NCI-H1694 treated with DMSO at 0.1 percent for 48 hours (cell line): Measurements from ENCODE around the gene MDH1B.
"Not testable (repeated sequence)": the region's sequence is repeated elsewhere in the genome, so short reads cannot be mapped to it uniquely, and the experiment has no call there.

Experiments used
- DNase-seq: peaks from one replicate; lab custom pipeline; 2025; lab: John Stamatoyannopoulos, UW

The MDH1B gene

DNA sequence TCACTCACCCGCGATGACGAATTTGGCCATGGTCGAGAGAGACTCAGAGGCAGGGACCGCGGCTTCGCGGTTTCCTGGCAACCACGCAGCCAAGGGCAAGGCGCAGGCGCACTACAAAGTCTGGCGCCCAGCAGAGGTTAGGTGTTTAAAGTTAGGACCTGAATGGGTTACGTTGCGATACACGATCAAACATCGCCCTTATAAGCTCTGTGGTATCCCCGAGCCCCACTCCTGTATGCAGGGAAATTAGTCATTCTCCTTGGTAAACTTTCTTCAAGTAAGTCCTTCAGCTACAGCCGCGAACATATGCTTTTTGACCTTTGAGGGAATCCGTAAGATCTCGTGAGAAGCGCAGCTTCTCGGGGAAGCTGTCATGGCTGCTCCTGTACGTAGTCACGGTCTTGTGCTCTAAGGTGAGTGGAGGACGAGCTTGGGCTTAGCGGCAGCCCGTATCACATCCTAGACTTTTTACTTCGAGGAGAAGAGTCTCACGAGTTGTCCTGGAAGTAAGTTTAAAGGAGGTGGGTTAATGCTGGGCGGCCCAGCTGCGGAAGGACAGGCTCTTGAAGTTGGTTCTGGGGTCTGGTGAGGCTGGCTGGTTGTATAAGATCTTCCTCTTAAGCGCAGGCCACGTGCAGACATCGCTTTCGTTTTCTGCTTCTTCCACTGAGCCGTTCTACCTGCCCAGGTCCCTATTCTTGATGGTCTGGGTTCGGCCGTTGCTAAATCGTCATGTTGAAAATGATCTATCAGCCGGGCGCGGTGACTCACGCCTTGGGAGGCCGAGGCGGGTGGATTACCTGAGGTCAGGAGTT is at the start of gene MDH1B, which contains the start of gene FASTKD2:
MDH1B (minus strand) TSS at position 87 of the 815 bp plus-strand sequence; CDS start at position 30, 57 bp downstream.
FASTKD2 (plus strand) TSS at position 365 of the 815 bp plus-strand sequence. CDS start 1,088 bp downstream, outside the sequence.
- peak; percentile 90 for DNase-seq

DNA sequence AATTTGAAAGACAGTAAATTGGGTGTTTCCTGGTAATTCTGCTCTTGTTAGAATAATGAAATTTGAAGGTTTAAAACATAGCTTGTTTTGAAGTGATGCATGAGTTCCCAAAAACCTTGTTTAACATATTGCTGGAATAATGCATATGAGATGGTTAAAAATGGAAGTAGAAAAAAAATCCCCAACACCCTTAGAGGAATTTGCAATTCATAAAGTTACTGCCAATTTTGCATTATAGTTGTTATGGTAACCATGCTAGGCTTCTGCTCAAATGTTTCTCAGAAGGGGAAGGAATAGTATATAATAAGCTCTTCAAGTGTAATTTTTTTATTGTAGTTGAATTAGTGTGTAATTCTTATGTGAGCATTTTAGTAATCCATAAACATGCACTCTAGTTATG is 49.4 kb upstream of the MDH1B start:
- DNase-seq: no peak

DNA sequence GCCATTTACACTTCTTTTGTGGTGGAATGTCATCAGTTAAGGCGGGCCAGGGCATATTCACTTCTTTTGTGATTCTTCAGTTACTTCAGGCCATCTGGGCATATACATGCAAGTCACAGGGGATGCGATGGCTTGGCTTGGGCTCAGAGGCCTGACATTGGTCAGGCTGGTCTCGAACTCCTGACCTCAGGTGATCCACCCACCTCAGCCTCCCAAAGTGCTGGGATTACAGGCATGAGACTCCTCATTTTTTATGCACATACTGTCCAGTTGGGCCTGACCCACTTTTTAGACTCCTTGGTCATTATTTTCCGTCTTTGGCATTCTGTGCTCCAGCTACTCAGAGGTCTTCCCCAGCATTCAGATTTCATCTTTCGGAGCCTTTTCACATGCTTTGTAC is 47.3 kb upstream of the MDH1B start:
- DNase-seq: not testable (repeated sequence)

DNA sequence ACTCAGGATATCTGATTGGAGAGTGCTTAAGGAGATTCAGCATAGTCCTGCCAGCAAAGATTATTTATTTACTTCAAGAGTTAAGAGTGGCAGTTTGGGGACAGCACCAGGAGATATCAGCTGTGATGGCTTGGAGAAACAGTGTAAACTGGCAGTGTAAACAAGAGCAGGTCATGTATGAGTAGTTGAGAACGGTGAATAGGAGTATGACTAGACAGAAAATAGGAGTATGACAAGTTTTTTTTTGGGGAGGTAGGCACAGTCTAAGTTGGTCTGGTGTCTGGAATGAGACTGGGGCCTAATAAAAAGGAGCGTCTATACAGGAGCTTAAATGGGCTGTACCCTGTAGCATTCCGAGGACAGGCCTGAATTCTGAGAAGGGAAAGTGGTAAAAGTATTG is 42.5 kb upstream of the MDH1B start:
- DNase-seq: not testable (repeated sequence)

DNA sequence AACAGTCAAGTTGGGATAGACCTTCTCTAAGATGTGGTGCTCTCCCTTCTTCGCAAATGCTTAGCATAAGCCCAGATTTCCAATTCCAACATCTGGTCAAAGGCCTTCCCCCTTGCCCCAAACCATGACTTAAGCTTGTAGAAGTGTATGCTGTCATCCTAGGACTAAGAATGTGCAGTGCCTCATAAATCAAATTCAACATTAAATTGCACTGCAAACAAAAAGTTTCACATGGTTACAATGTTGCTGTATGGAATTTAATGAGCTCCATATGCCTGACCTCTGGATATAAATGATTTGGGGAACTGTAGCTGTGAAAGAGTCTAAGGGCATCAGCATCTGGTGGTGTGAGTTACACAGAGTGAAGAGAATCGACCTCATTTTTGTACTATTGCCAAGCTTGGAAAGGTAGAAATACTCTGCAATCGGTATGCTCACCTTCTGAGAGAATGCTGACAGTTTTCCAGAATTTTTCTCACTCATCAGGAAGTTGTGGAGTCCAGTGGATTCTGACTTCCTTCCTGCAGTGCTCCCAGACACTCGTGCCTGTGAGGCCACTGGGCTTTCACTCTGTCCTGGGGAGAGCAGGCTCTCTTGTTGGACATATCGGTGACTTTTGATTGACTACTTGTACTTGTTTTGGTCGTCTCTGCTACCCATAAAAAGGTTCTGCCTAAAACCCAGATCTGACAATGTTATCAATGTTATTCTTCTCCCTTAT is 40.9 kb upstream of the MDH1B start:
- DNase-seq: peak; percentile 81

DNA sequence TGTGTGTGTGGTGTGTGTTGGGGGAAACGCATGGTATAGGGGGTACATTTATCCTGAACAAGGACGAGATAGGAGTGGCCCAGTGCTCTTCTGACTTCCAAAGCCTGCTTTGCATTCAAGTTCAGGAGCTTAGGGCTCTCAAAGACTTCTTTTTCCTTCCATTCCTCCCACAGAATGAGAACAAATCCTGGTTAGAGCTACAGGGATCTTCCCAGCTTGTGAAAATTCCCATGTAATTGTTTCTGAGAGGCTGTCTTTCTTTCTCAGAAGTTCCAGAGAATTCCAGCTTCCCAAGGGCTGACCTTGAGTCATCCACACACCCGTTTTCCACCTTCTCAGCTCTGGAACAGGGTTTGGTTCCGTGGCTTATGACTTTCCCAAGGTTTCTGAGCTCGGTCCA is 39.2 kb upstream of the MDH1B start:
- DNase-seq: no peak

DNA sequence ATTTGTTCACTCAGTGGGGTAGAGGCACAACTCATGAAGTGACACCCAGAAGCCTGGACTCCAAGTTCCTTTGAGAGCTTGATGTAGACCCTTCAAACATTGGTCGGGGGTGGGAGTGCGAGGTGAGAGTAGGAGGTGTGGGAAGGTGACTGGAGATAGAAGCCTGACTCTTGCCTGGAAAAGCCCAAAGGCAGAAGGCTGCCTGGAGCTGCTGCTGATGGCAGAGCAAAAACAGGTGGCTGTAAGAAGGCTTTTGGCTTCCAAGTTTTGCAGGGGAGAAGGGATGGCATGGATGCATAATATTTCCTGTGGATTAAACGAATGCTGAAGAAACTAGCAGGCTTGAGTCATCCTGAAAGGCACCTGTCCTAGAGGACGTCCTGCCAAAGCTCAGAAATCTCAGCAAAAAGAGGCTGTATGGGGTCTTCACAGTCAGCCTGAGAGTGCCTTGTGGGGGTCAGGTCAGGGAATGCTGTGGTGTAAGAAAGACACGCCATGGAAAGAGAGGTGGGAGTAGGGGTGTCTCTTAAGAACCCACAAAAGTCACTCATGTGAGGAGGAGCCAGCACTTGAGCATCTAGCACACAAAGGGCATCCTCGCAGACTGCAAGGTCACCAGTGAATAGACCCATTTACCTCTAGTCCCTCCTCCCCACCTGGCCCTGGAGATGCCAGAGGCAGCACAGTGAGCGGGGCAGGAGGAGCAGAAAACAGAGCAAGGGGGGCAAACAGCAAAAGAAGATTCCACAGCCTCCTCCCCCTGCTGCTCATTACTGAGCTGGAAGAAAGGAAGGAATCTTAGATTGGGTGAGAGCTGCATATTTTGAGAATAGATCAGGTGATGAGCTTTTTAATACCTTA is 37.8 kb upstream of the MDH1B start:
- no peak for DNase-seq

DNA sequence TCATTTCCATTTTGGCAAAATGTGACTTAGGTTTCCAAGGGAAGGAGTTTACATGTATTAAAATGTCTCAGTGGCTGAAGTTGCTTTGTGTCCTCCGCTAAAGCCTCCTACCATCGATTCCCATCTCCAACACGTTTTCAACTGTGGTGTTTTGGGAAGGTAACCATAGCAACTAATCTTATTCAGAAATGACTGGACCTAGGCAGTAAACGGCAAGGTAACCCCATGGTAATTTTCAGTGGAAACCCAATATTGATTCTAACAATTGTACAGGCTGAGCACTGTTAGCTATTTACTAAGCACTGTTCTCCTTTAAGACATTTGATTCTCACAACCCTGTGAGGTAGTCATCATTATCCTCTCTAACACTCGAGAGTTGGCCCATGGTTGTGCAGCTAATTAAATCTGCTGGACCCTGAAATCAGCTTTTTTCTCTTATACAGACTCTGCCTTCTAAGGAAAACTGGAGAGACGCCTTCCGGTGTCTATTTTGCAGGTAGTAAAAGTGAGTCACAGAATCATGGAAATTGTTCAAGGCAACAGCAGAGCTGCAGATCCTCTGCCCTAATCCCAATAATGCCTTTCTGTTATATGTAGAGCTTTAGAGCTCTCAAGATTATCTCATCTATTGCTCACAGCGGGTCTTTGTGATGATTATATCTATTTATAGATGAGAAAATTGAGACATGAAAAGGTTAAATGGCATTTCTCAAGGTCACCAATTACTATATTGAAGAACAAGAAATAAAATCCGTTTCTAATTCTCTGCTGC is 36.5 kb upstream of the MDH1B start:
- no peak for DNase-seq

DNA sequence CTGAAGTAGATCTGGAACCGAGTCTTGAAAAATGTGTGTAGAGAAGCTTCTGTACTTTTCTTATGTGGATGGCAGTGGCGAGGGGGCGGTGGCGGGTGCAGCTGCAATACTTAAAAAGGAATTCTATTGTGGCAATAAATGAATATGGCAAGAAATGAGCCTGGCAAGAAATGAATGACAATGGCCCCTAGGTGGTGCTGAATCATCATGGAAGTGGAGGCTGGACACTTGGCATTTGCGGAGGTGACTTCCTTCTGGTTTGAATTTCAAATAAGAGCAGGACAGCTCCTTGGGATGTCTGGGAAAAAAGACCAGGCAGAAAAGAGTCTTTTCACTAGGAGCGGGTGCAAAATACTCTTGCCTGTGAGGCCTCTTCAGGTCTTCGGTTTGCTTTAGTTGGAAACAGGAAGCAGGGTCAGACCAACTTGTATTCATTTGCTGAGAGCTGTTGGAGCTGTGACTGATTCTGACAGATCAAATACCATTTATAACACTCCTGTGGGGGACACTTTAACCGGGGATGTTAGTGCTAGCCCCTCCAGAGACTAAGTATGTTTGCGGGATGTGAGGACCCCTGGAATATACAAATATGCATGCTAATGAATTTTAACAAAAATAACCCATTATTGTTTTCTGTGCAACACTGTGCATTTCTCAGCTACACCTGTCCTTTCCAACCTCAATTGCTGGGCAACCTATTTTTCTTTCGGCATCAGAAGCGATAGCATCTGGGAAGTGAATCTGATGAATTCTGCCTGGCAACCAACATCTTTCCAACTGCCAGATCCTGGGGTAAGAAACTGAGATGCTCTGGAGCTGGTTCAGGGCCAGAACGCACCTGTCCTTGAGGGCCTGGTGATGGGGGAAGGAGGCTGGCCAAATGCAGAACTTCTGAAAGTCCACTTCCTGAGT is 35.6 kb upstream of the MDH1B start:
- DNase-seq: peak; percentile 92

DNA sequence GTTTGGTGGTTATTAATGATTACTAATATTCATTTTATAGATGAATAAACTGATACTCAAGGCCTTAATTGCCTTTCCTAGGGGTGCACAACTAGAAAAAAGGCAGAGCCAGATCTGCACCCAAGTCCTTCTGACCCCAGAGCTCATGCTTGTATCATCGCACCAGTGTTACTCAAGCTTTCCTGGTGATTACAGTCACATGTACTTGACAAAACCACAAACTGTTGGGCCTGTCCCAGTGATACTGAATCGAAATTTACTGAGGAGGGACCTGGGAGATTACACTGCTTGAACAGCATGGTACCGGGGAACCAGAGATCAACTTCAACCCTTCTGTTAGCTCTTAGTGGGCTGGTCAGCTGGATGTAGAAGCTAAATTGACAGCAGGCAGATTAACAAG is 34.0 kb upstream of the MDH1B start:
- DNase-seq: no peak

DNA sequence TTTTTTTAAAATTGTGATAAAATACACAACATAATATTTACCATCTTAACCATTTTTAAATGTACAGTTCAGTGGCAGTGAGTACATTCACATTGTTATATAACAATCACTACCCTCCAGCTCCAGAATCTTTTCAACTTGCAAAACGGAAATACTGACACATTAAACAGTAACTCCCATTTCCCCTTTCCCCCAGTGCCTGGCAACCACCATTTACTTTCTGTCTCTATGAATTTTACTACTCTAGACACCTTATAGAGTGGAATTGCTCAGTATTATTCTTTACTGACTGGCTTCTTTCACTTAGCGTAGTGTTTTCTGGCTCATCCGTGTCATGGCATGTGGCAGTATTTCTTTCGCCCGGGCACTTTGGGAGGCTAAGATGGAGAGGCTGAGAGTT is 32.9 kb upstream of the MDH1B start:
- DNase-seq: no peak

DNA sequence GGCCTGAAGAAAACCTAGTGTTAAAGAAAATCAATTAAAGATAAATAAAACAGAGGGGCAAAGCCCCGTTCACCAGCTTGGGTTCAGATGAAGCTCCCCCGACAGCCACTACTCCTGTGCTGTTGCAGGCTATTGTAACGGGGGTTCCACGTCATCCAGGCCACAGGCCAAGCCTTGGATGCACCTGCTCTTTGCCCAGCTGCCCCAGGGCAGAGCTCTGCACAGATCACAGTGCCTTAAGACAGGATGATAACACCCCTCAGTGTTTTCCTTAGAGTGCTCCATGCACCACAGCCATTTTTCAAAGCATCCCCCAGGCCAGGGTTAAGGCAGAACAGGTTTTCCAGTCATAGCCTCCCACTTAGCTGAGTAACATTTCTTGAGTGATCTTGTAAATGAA is 32.2 kb upstream of the MDH1B start:
- no peak for DNase-seq

DNA sequence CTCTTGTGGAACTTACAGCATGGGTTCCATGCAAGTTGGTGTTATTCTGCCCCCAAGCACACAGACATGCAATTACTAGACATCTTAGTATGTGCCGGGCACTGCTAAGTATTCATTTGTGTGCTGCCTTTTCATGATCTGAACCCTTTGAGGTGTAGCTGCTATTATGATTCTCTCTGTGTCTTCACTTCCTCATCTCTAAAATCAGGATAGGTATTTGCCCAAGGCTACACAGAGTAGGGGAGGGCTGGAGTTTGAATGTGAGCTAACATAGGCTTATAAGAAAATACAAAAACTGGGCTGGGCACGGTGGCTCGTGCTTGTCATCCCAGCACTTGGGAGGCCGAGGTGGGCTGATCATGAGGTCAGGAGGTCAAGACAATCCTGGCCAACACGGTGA is 27.5 kb upstream of the MDH1B start:
- DNase-seq: no peak

DNA sequence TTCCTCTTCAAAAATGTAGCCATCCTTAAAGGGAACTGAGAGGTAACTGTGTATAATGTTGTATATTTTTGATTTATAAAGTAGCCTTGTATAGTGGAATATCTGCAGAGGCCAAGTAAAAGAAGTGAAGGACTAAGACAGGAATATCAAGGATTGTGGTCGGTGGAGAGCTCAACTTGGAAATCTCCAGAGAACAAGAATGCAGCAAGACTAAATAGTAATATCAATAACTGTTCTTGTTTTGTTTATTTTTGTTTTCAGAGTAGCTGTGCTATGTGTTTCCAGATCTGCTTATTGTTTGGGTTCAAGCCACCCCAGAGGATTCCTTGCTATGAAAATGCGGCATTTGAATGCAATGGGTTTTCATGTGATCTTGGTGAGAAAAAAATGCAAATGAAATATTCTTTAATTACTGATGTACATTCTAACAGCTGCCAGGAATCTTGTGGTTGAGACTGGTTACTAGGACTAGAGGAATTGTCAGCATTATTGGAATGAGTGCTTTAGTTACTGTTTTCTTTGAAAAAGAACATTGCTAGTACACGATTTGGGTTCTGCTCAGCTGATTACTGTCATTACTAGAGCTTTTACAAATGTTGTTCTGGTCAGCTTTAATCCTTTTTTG is 25.3 kb upstream of the MDH1B start:
- DNase-seq: no peak

DNA sequence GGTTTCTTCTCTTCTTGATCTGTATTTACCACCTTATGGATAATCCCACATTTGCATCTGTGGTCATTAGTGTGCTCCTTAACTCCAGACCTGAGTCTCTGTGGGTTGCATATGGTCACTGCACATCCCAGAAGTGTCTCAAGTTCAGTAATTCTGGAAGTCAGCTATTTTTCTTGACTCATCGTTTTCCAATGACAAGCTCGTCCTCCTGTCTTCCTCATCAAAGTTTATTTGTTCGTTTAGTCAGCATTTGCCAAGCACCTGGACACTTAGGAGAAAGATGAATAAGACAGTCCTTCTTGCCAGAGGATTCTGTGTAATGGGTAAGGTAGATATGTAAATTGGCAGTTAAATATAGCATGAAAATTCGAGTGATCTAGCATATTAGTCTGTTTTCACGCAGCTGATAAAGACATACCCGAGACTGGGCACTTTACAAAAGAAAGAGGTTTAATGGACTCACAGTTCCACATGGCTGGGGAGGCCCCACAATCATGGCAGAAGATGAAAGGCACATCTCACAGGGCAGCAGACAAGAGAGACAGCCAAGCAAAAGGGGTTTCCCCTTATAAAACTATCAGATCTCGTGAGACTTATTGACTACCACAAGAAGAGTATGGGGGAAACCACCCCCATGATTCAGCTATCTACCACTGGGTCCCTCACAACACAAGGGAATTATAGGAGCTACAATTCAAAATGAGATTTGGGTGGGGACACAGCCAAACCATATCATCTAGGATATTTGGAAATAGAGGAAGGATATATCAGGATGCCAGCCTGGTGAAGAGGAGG is 19.6 kb upstream of the MDH1B start:
- DNase-seq: no peak

DNA sequence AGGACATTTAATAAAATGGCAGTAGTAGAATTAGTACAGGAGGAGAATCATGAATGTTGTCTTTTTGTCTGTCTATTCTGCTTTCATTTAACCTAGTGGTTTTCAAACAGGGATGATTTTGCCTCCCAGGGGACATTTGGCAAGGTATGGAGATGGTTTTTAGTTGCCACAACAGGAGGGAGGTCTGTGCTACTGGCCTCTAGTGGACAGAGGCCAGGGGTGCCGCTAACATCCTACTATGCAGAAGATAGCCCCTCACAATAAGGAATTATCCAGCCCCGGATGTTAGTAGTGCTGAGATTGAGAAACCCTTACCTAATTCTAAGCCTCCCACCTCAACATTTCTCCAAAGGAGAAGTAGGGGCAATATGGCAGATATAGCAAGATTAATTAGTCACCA is 18.6 kb upstream of the MDH1B start:
- no peak for DNase-seq

DNA sequence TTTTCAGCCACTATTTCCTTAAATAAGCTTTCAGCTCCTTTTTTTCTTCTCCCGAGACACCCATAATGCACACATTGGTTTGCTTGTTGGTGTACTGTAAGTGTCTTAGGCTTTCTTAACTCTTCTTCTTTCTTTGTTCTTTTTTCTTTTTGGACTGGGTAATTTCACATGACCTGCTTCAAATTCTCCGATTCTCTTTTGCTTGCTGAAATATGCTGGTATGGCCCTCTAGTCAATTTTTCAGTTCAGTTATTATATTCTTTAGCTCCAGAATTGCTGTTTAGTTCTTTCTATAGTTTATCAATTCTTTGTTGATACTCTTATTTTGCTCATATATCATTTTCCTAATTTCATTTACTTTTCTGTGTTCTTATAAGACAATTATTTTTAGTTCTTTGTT is 15.5 kb upstream of the MDH1B start:
- DNase-seq: no peak

DNA sequence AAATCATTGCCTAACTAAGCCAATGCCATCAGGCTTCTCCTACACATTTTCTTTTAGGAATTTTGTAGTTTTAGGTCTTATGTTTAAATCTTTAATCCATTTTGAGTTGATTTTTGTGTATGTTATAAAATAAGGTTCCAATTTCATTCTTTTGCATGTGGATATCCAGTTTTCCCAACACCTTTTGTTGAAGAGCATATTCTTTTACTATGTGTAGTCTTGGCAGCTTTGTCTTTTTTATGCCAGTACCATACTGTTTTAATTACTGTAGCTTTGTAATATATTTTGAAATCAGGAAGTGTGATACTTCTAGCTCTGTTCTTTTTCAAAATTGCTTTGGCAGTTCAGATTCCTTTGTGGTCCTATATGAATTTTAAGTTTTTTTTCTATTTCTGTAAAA is 11.3 kb upstream of the MDH1B start:
- DNase-seq: no peak

DNA sequence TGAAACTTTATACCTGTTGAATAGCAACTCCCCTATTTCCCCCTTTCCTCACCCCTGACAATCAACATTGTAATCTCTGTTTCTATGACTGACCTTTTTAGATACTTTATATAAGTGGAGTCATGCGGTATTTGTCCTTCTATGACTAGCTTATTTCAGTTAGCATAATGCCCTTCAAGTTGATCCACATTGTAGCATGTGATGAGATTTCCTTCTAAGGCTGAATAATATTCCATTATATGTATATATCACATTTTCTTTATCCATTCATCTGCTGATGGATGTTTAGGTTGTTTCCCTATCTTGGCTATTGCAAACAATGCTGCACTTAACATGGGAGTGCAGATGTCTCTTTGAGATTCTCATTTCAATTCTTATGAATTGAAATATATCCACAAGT is 9.7 kb upstream of the MDH1B start:
- DNase-seq: no peak
